Measurements from ENCODE around the gene NKAIN2. TPM values are rescaled to one million over a fixed set of nuclear protein-coding genes. Genes with fewer than 3 reads are reported as not detected.
"Not testable (repeated sequence)": the region's sequence is repeated elsewhere in the genome, so short reads cannot be mapped to it uniquely, and the experiment has no call there.

Gene NKAIN2
- total RNA-seq, 3 donors from 2014 or later (not counting 1 experiment from before 2014, with no cell fraction given), result 0.45 TPM; not detected in 2

- Histone ChIP-seq H3K9me3 (ENCODE audit: control insufficient read depth, insufficient read depth, low read length) (no peaks in the 10 kb centered on the region), H3K36me3 (ENCODE audit: control insufficient read depth, insufficient read depth, low read length) (no peaks in the 10 kb centered on the region), H3K27me3 (ENCODE audit: control insufficient read depth, insufficient read depth, low read length) (no peaks in the 10 kb centered on the region), H3K4me1 (ENCODE audit: control insufficient read depth, insufficient read depth, low read length) (no peaks in the 10 kb centered on the region), H3K27ac (ENCODE audit: low read length) (no peak overlapping the region), H3K4me3 (ENCODE audit: low read length) (no peak overlapping the region)
- DNase-seq, result no peak
- H3K4me1 Mint-ChIP-seq, result no peaks in the 10 kb centered on the region
- 21% methylated on average over 2 of the region's 3 CpGs for WGBS (ENCODE audit: insufficient coverage)
- H3K9me3 Mint-ChIP-seq, result peaks cover 2 to 5% of the 10 kb centered on the region in 2 donors
- ATAC-seq, result no peak
- intact Hi-C loops (cut with micrococcal nuclease), result no loop called here
- H3K36me3 Mint-ChIP-seq, result no peaks in the 10 kb centered on the region
- H3K27me3 Mint-ChIP-seq (ENCODE audit: low read depth in 2 of 2), result no peaks in the 10 kb centered on the region
- TF ChIP-seq CTCF (IDR thresholded peaks at IDR 0.05), result no peak
- no peak overlapping the region for H3K27ac Mint-ChIP-seq
- H3K4me3 Mint-ChIP-seq, result no peak overlapping the region
These were observed 643.3 kb downstream of the NKAIN2 start for GRCh38 chr6:124446961-124447360.

GRCh38 chr6:124459268-124459667 is 655.6 kb downstream of the NKAIN2 start:
- no peak overlapping the region for H3K4me3 ChIP-seq (ENCODE audit: low read length)
- DNase-seq, result no peak
- no peak overlapping the region for H3K4me3 Mint-ChIP-seq
- no peak overlapping the region for H3K27ac ChIP-seq (ENCODE audit: low read length)
- H3K36me3 ChIP-seq (ENCODE audit: control insufficient read depth, insufficient read depth, low read length), result no peaks in the 10 kb centered on the region
- H3K9me3 ChIP-seq (ENCODE audit: control insufficient read depth, insufficient read depth, low read length), result no peaks in the 10 kb centered on the region
- no peaks in the 10 kb centered on the region for H3K36me3 Mint-ChIP-seq
- WGBS (ENCODE audit: insufficient coverage), result 100% methylated on average over 1 of the region's 2 CpGs
- no peaks in the 10 kb centered on the region for H3K27me3 ChIP-seq (ENCODE audit: control insufficient read depth, insufficient read depth, low read length)
- ATAC-seq, result no peak
- peaks cover 4 to 14% of the 10 kb centered on the region in 2 donors for H3K9me3 Mint-ChIP-seq
- TF ChIP-seq CTCF (IDR thresholded peaks at IDR 0.05), result no peak
- no peak overlapping the region for H3K27ac Mint-ChIP-seq
- no peaks in the 10 kb centered on the region for H3K4me1 Mint-ChIP-seq
- no peaks in the 10 kb centered on the region for H3K27me3 Mint-ChIP-seq (ENCODE audit: low read depth in 2 of 2)
- intact Hi-C loops (cut with micrococcal nuclease), result no loop called here
- no peaks in the 10 kb centered on the region for H3K4me1 ChIP-seq (ENCODE audit: control insufficient read depth, insufficient read depth, low read length)

- no peak overlapping the region for H3K27ac ChIP-seq (ENCODE audit: low read length)
- ATAC-seq (no peak), DNase-seq (no peak)
- peaks cover 7 to 16% of the 10 kb centered on the region in 2 donors for H3K9me3 Mint-ChIP-seq
- no peaks in the 10 kb centered on the region for H3K36me3 ChIP-seq (ENCODE audit: control insufficient read depth, insufficient read depth, low read length)
- H3K4me3 ChIP-seq (ENCODE audit: low read length), result no peak overlapping the region
- no peaks in the 10 kb centered on the region for H3K27me3 ChIP-seq (ENCODE audit: control insufficient read depth, insufficient read depth, low read length)
- no peak overlapping the region for H3K4me3 Mint-ChIP-seq
- no peaks in the 10 kb centered on the region for H3K27me3 Mint-ChIP-seq (ENCODE audit: low read depth in 2 of 2)
- H3K4me1 Mint-ChIP-seq, result no peaks in the 10 kb centered on the region
- H3K9me3 ChIP-seq (ENCODE audit: control insufficient read depth, insufficient read depth, low read length), result no peaks in the 10 kb centered on the region
- no peak overlapping the region for H3K27ac Mint-ChIP-seq
- no peaks in the 10 kb centered on the region for H3K4me1 ChIP-seq (ENCODE audit: control insufficient read depth, insufficient read depth, low read length)
- H3K36me3 Mint-ChIP-seq, result no peaks in the 10 kb centered on the region
- intact Hi-C loops (cut with micrococcal nuclease), result no loop called here
- no CpG with 5 or more reads among the region's 3 CpGs for WGBS (ENCODE audit: insufficient coverage)
- no peak for TF ChIP-seq CTCF (IDR thresholded peaks at IDR 0.05)
These were observed 659.1 kb downstream of the NKAIN2 start for GRCh38 chr6:124462750-124463149.

- Histone ChIP-seq H3K4me1 (ENCODE audit: control insufficient read depth, insufficient read depth, low read length) (no peaks in the 10 kb centered on the region), H3K4me3 (ENCODE audit: low read length) (no peak overlapping the region), H3K9me3 (ENCODE audit: control insufficient read depth, insufficient read depth, low read length) (no peaks in the 10 kb centered on the region), H3K27ac (ENCODE audit: low read length) (no peak overlapping the region), H3K36me3 (ENCODE audit: control insufficient read depth, insufficient read depth, low read length) (no peaks in the 10 kb centered on the region), H3K27me3 (ENCODE audit: control insufficient read depth, insufficient read depth, low read length) (no peaks in the 10 kb centered on the region)
- H3K36me3 Mint-ChIP-seq, result no peaks in the 10 kb centered on the region
- H3K9me3 Mint-ChIP-seq, result peaks cover 7 to 16% of the 10 kb centered on the region in 2 donors
- no peaks in the 10 kb centered on the region for H3K27me3 Mint-ChIP-seq (ENCODE audit: low read depth in 2 of 2)
- no peak overlapping the region for H3K4me3 Mint-ChIP-seq
- DNase-seq (no peak), ATAC-seq (no peak)
- TF ChIP-seq CTCF (IDR thresholded peaks at IDR 0.05), result no peak
- no peaks in the 10 kb centered on the region for H3K4me1 Mint-ChIP-seq
- intact Hi-C loops (cut with micrococcal nuclease), result no loop called here
- no peak overlapping the region for H3K27ac Mint-ChIP-seq
- 93% methylated on average over 2 of the region's 3 CpGs for WGBS (ENCODE audit: insufficient coverage)
These were observed 659.6 kb downstream of the NKAIN2 start for GRCh38 chr6:124463271-124463670.

GRCh38 chr6:124464600-124464999 is 660.9 kb downstream of the NKAIN2 start:
- intact Hi-C loops (cut with micrococcal nuclease); H3K9me3 ChIP-seq (ENCODE audit: control insufficient read depth, insufficient read depth, low read length); H3K36me3 Mint-ChIP-seq; H3K4me3 Mint-ChIP-seq; H3K4me1 Mint-ChIP-seq; H3K36me3 ChIP-seq (ENCODE audit: control insufficient read depth, insufficient read depth, low read length); H3K27ac Mint-ChIP-seq; DNase-seq; H3K27me3 ChIP-seq (ENCODE audit: control insufficient read depth, insufficient read depth, low read length); H3K27ac ChIP-seq (ENCODE audit: low read length); ATAC-seq; H3K4me3 ChIP-seq (ENCODE audit: low read length); H3K4me1 ChIP-seq (ENCODE audit: control insufficient read depth, insufficient read depth, low read length); H3K27me3 Mint-ChIP-seq (ENCODE audit: low read depth in 2 of 2): not testable (repeated sequence)
- H3K9me3 Mint-ChIP-seq, result peaks cover 7 to 16% of the 10 kb centered on the region in 2 donors
- 81% methylated on average over 2 of the region's 2 CpGs for WGBS (ENCODE audit: insufficient coverage)
